Prostate gland (tissue), 2 donors: ENCODE data around the gene RAP1GAP.

ENCODE experiments used
- POLR2A ChIP-seq: fragments of 450-650 bp; IDR thresholded peaks from one replicate; pipeline ENCODE4 v1.6.1; 2016; ENCODE audit warnings: antibody characterized with exemption, mild to moderate bottlenecking
- TF ChIP-seq, protein P1 (sequence below), 4 experiments: fragments of 200-600 bp in 2 of 4; fragments of 450-650 bp in 2 of 4; sonication (generic) in 2 of 4; IDR thresholded peaks; 1 replicate in 3 of 4; 2 replicates in 1 of 4; pipeline ENCODE4 v1.5.1; 2016 to 2019; ENCODE audit warnings: antibody characterized with exemption in 4 of 4, mild to moderate bottlenecking in 2 of 4, moderate library complexity in 2 of 4

DNA sequence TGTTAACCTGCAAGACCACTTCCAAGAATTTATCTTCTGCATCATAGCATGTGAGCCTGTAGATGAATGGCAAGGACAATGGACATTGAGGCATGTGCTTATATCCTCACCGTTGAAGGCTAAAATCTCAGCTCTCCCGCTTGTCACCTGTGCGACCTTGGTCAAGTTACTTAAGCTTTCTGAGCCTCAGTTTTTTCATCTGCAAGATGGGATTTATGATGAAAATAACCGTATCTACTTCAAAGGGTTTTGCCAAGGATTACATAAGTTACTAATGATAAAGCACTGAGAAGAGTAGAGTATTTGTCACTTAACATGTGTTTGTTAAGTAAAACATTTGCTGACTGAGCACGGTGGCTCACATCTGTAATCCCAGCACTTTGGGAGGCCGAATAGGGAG is 14.9 kb downstream of the RAP1GAP start:
- TF ChIP-seq, protein P1, sequence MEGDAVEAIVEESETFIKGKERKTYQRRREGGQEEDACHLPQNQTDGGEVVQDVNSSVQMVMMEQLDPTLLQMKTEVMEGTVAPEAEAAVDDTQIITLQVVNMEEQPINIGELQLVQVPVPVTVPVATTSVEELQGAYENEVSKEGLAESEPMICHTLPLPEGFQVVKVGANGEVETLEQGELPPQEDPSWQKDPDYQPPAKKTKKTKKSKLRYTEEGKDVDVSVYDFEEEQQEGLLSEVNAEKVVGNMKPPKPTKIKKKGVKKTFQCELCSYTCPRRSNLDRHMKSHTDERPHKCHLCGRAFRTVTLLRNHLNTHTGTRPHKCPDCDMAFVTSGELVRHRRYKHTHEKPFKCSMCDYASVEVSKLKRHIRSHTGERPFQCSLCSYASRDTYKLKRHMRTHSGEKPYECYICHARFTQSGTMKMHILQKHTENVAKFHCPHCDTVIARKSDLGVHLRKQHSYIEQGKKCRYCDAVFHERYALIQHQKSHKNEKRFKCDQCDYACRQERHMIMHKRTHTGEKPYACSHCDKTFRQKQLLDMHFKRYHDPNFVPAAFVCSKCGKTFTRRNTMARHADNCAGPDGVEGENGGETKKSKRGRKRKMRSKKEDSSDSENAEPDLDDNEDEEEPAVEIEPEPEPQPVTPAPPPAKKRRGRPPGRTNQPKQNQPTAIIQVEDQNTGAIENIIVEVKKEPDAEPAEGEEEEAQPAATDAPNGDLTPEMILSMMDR (IDR thresholded peaks at IDR 0.05) = no peak
- no peak for TF ChIP-seq POLR2A
